Embryonic facial prominence (tissue), 1 donor: ENCODE results near the gene NFYC.

Experiments
- DNase-seq: peaks from one replicate; pipeline ENCODE4 v3.0.0-alpha.2; 2016; ENCODE audit errors: extremely low spot score

Gene NFYC

DNA sequence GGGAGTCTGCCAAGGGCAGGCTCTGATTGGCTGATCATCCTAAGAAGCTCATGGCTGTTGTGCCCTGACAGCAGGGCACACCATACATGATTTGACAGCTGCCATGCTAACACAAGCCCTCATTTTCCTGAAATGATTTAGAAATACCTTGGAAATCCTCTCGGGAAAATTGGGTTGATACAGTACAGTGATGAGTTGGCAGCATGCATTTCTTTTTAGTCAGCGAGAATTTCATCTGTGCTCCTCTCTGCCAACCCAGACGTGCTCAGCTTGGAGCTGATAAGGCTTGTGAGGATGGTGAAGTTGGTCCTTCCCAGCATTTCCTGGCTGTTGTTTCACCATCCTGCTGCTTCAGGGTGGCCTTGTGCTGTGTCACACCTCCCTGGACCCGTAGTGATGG lies 69.5 kb downstream of the NFYC start:
- no peak for DNase-seq

DNA sequence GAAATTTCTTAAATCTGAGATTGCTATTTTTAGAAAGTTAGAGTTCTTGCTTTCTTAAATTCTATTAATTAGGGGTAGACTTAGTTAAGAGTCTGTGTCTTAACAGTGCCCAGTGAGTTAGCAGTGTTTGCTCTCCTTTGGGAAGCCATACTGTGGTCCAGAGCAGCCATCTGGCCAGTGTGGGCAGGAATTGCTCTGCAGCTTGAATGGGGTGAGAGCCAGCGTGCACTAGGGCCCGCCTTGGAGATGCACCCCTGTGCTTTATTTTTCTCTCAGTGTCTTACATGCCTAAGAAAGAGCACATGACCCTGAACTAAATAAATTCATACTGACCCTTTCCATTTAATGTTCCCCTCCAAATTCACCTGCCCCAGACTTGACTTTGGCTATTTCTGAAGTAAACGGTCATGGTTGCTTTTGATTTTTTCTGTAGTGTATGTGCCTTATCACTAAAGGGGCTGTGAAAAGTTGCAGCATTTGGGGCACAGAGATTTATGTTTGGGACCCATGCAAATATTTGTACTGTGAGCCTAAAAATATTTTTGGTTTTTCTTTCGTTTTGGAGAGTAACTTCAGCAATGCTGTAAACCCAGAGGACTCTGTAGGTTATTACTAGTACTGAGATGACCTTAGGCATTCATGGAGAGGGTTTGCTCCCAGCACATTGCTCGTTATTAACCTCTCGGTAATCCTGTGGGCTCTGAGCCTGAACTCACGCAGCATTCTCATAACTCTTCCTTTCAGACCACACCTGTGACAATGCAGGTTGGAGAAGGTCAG lies 70.8 kb downstream of the NFYC start:
- DNase-seq = no peak

DNA sequence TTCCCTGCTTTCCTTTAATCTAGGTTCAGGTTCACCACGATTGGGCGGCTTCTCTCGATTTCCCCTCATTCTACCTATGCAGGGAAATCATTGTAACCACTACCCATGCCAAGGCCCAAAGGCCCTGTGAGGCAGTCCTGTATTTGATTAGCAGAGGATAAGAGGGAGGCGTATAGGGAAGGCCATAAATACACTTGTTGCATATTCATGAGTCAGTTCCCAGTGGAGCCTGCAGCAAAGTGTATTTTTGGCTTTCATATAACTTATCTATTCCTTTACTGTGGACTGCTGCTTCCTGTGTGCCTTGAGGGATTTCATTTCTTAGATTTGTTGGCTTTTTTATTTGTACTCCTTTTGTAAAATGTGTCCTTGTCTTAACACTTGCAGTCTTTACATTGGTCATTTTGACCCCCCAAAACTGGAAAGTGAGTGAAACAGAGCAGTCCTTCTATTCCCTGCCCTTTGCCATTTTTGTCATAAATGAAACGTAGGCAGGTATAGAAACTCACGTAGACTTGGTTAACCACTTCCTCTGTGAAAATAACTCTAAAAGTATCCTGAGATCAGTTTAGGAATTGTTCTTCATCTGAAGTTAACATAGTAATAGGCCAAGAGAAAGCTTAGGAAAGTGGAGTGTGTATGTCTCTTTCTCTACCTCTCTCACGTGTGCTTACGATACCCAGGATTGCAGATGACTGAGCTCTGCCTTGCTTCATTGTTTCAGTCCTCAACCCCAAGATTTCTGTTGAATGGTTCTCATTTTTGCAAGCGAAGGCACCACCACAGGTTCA lies 72.4 kb downstream of the NFYC start:
- DNase-seq = no peak

DNA sequence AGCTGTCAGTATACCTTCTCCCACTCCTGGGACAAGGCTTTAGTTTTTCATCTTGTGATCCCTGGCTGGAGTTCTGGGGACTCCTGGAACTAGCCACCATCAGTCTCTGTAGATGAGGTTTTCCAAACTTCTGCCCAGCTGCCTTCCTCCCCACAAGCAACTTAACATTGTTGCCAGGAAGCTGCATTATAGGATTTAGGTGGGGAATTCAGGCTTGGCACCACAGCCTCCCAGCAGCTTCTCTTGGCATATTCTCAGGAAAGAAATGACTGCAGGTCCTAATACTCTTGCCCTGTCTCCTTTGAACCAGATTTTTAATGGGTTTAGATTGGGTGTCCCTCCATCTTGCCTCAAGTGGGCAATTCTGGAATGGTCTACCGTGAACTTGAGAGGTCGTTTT lies 73.5 kb downstream of the NFYC start:
- DNase-seq = no peak

DNA sequence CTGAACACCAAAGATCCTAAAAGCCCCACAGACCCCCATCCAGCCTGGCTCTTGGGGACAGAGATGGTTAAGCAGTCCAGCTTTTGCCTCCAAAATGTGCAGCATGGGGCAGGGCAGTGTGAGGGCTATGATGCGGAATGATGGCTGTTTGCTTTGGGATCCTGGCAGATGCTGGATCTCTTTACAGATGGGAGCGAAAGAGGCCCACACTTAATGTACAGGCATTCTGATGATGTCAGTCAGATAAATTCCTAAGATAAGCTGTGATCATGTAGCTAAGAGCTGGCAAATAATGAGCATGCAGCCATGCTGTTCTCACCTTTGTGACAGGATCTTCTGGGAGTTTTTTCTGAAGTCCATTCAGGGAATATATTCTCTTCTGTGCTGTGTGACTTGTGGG lies 74.5 kb downstream of the NFYC start:
- DNase-seq = no peak

DNA sequence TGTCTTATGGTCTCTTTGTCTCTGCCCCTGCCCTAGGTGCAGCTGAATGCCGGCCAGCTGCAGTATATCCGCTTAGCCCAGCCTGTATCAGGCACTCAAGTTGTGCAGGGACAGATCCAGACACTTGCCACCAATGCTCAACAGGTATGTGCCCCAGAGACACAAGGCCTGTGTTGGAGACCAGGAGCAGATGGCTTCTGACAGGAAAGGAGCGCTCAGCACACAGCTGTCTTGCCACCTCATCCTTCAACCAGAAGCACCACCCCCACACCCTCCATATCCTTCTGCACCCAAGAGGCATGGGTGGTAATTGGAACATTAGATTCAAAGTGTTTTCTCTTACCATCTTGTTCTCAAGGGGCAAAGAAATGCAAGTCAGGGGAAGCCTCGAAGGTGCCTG lies 75.1 kb downstream of the NFYC start:
- no peak for DNase-seq

DNA sequence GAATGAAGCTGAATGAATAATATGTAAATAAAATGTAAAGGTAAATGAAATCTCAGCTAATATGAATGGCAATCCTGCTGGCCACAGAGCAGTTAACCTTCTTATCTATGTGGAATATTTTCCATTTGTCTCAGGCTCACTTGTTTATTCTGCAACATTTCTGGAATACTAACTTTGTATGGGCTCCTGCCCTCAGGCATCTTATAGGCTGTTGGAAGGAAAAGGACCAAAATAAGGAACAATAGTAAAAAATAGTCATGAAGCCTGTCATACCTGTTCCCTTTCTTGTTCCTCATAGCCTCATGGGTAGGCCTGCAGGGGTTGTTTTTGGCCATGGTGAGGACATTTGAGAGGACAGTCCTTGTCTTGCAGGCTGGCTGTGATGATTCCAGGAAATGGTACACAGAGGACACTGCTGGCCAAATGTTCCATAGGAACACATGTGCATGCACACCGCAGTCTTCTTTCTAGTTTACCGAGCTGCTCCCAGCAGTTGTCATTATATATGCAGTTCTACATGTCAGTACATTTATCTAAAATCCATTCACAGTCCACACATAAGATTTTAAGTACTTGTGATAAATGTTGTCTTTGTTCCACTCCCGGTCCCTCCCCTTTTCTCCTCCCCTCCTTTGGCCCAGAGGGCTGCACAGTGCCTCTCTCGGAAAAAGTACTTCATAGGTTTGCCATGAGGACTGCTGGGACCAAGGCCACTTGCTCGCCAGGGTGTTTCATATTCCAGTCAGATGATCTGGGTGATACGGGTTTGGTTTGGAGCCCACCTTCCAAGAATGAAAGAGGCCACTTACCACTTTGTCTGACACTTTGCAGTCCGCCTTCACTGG lies 76.9 kb downstream of the NFYC start:
- DNase-seq = no peak

DNA sequence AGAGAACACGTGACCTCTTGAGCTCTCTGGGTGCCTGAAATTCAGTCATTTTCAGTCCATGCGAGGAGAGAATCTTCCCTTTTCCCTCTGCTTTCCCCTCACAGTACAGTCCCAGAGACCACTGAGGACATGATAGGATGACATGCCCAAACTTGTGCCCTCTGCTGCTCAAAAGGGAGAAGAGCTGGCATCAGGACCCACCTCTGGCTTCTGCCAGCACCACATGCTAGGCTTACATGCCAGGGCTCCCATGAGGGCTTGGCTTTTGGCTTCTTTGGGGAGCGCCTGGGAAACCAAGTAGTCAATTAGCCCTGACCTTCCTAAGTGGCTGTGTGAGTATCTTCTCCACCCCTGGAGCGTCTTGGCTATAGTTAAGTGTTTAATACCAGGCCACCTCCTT lies 78.3 kb downstream of the NFYC start:
- no peak for DNase-seq

DNA sequence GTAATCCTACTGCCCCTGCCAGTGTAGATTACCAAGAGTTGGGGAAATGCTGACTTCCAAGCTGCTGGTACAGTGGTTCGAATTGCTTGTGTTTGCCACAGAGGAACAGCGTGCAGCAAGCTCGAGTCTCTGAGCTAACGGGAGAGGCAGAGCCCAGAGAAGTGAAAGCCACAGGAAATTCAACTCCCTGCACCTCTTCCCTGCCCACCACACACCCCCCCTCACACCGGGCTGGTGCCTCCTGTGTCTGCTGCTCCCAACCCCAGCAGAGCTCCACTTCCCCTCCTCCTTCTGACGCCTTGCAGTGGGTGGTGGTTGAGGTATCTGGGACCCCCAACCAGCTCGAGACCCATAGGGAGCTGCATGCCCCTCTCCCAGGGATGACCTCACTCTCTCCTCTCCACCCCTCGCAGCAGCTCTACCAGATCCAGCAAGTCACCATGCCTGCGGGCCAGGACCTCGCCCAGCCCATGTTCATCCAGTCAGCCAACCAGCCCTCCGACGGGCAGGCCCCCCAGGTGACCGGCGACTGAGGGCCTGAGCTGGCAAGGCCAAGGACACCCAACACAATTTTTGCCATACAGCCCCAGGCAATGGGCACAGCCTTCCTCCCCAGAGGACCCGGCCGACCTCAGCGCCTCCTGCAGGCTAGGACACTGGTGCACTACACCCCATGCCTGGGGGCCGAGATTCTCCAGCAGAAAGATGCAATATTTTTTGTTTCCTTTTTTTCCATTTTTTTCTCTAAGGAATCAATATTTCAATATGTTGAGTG lies 79.0 kb downstream of the NFYC start:
- DNase-seq = no peak

DNA sequence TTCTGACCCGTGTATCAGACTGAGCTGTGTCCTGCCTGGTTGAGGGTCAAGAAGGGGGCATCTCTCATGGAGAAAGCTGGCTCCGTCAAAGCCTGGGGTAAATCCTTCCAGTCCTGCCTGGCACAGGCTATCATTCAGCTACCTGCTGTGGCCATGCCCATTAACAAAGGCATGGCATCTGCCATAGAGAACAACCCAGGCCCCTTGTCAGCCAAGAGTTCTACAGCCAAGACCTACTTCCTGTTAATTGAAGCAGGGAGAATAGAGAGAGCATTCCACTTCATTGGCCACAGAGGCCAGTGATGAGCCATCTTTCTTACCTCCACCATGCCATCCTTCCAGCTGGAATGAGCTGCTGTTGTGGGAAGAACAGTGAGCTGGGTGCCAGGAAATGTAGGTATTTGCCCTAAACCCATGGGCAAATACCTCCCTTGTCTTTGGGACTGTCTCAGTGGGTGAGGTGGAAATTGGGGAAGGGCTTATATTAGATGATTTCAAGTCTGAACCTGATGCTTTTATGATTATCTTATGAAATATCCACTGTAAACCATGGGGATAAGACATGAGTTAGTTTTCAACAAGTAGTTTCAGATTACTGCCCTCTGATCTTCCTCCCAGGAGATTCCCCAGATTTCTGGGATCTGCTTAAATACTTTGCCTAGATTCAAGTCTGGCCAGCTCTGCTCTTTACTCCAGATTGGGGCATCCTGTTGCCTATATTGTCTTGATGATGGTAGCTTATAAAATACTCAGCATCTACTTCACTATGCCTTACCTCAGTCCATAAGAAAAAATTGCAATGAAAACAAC lies 80.8 kb downstream of the NFYC start:
- DNase-seq = no peak

DNA sequence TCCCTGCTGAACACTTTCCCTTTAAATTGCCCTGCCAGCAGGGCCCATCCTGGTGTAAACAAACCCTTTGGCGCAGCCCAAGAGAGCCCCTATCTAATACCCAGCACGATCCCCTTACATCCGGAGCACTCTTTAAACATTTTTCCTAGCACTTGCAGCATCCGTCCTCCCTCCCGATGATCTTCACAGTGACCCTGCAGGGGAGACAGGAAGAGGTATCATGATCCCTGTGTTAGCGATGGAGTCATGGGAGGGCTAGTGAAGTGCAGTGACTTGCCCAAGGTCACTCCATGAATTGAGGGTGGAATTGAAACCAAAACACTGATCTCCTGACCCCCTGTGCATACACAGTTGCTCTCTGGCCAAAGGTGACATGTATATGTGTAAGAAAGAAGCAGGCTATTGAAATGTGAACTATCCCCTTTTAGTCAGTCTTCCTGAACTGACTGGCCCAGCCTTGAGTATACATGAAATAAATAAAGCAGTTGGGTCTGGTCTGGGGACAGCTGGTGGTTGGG lies 82.3 kb downstream of the NFYC start:
- DNase-seq = no peak

DNA sequence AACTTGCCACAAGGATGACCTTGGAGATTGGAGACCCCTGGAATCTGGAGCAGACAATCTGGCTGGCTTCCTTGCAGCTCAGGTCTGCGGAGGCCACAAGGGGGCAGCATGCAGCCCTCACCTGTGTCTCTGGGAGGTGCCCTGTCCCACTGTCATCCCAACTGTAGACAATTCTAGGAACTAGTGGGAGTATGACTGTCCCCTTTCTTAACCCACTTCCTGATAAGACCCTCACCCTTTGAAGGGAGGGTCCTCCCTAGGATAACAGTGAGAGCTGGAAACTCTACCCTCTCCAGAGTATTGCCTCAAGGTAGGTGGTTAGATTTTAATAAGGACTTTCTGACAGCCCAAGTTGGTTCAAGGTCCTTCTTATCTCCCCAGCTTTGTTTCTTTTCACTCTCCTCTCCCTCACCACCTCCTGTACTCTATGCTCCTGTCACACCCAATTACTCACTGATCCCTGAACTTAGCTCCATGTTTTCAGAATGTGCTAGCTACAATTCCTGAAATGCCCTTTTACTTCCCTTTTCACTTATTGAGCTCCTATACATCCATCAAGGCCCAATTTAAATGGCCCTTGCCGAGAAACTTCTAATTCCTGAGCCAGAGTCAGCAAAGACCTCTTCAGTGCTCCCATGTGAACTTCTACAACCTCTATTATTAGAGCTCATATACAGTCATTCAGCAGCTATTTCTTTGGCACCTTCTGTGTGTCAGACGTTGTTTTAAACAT lies 82.9 kb downstream of the NFYC start:
- no peak for DNase-seq

DNA sequence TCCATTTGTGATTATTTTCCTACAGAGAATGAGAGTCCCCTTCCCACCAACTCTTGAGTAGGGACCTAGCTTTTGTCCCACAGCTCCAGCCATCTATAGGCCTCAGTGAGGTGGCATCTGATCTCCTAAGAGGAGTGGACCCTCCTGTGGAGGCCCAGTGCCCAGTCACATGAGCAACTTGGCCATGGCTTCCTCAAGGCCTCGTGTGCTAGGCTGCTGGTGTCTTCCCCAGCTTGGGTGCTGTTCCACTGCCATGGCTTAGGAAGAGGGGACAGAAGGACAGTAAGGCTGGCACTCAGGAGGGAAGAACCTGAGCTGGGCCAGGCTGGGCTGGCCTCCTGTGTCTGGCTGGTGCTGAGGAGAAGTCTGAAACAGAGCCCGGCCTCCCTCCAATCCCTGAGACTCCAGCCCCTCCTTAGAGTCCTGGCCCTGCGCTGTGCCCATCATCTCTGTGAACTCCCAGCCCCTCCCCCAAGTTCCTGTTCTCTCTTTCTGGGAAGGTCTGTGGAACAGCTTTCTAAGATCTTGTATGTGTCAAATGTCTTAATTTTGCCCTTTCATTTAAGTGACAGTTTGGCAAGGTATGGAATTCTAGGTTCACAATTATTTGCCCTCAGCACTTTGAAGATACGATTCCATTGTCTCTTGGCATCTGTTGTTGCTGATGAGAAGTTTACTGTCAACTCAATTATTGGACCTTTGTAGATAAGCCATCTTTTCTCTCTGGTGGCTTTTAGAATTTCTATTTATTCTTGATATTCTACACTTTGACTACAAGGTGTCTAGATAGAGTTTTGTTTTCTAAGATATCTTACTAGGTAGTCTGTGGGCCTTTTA lies 85.0 kb downstream of the NFYC start:
- DNase-seq = no peak

DNA sequence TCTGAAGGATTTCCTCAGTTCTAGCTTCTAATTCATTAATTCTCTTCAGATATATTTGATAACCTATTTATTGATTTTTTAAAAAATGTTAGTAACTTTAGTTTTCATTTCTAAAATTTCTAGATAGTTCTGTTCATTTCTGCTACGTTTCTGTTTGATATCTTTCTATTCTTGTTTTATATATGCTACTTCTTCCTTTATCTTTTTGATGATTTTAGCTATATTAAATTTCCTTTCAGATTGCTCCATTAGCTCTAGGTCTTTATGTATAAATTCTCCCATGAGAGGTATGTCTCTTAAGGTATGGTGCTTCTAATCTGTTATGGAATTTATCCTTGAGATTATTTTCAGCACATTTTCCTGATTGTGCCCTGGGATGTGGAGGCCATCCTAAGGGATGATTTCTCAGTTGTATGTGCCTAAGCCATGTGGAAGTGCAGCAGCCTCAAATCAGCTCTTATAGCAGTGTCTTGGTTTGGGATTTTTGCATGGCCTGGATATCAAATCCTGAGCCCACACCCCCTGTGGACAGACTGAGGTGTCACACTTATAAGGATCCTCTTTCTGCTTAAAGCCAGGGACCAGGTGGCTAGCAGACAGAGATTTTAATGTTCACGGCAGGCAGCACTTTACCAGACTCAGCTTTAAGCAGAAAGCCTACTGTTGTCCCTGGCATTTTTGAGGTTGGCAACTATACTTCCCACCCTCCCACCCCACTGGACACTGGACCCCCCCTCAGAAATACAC lies 85.9 kb downstream of the NFYC start:
- no peak for DNase-seq

DNA sequence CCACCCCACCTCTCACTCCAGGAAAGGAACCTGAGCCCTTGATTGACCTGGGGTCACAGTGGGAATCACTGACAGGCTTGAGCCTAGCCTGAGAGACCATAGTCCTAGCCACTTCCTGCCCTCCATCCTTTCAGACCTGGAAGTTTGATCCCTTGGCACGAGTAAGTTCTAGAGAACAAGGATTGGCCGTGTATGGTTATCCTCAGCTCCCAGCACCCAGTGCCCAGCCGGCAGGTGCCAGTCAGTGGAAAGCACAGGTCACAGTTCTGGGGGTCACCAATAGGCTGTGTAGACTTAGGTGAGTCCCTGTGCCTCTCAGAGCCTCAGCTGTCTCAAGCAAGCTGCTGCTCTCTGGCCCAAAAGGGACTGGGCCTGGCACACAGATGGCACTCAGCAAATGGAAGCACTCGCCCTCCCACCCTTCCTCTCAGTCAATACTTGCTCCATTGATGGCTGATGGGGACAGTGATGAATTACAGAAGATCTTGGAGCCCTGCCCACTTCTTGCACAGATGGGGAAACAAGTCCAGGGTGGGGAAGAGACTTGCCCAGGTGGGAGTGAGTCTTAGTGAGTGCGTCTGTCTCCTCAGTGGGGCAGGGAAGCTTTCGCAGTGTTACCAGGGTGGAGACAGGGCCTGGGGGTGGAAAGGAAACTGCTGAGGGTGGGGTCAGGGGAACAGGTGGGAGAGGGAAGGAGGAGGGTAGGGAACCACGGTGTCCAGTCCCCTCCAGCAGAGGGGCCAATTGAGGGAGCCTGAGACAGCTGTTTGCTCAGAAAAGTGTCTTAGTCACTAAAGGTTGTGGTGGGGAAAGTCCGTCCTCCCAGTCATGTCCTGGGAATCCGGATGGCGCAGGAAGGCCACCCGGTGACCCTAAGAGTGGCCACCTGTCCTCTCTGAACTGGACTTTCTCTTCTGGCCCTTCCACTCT lies 89.4 kb downstream of the NFYC start:
- DNase-seq = no peak

DNA sequence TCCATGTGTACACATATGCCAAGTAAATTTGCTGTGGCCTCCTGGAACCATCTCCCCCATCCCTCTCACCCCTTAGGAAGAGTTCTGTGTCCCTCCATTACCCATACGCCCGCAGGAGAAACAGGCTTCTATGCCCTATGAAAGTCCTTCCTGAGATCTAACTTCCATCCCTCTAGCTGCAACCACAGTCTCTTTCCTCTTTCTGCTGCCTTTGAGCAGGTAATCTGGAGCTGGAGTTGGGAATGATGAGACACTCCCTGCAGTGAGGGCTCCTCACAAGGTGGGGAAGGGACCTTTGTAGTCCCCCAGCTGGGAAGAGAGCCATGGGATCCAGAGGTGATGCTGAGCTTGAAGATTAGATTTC lies 90.1 kb downstream of the NFYC start:
- DNase-seq = no peak

DNA sequence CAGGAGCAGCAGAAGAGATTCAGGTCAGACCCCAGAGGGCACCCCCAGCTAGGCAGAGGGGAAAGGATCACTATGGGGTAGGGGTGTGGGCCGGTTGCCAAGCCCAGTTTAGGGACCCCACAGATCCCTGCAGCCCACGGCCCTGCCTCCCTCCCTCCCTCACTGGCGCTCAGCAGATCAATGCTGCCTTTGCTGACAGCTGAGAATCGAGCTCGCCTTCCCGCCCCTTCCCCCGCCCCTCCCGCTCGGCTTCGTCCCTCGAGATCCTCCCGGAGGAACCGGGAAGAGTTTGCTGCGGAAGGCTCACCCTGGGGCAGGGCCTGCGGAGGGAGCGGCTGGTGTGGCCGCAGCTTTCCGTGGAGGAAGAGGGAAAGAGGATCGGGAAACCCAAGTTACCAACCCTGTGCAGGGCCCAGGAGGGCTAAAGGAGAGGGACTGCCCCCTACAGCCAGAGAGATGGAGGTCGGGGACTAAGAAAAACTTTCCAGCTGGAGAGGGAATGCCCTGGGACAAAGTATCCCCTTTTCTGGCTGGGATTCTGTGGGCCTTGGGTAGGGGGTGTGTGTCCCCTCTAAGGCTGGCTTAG lies 91.0 kb downstream of the NFYC start:
- no peak for DNase-seq
